A549 treated with Hydrocortisone at 1 μM for 4 hours (cell line): Measurements from ENCODE around the gene FOXO6. TPM values are rescaled to one million over a fixed set of nuclear protein-coding genes. Genes with fewer than 3 reads are reported as not detected.

Experiments
- total RNA-seq: library from RNA; stranded (reverse); fragments of 200-300 nt; extraction: Qiagen RNA extraction; gene quantifications from 5 replicates; pipeline ENCODE4 v1.2.3, GENCODE V29; 2022

FOXO6 gene
- total RNA-seq = 0.46 to 1.1 TPM (median 0.82 TPM) in 5 replicates

DNA sequence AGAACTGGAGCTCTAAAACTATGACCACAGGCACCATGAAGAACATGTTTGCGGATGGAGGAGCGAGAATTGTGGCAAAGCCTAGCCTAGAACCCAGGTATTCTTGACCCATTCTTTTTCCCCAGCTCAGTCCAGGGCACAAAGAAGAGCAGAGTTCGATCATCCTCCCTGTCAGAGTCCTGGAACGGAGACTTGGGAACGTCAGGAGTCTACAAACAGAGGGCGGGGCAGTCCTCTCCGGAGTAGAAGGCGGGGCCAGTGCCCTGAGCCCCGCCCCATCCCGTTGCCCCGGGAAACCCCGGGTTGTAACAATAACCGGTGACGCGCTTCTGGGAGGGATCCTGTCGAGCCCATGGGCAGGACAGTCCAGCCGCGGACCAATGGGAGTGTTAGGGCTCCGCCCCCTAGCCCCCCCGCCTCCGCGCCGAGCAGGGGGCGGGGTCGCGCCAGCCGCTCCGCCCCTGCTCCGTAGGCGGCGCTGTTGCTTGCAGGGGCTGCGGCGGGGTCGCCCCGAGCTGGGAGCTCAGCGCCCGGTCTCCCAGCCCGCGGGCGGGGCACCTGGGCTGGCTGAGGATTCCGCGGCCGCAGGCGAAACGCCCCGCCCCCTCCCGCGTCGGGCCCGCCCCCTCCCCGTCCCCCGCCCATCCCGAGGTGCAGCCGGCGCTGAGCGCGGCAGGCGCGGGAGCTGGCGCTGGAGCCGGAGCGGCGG is at the start of gene FOXO6:
Gene FOXO6, plus strand, starts transcription at position 649 of the 709 bp plus-strand sequence.

Other genes starting within 250 kb of the FOXO6 start
- gene SCMH1, start 119.1 kb upstream of the FOXO6 start, total RNA-seq = 10.6 to 14.4 TPM (median 13.0 TPM) in 5 replicates
- gene EDN2, start 123.2 kb downstream of the FOXO6 start, total RNA-seq = 38.5 to 44.9 TPM (median 38.9 TPM) in 5 replicates